Skeletal muscle tissue (tissue), 4 donors: ENCODE measurements around the gene GMCL1. TPM values are rescaled to one million over a fixed set of nuclear protein-coding genes. Genes with fewer than 3 reads are reported as not detected.

Source experiments
- H3K27ac ChIP-seq: one replicate; pipeline ENCODE4 v1.7.0; 2013; ENCODE audit warnings: mild to moderate bottlenecking, low read depth, low read length, inconsistent platforms
- H3K27me3 ChIP-seq, 3 donors: one replicate each; pipeline ENCODE4 v1.7.0; 2013; ENCODE audit warnings: low read length in 3 of 3; ENCODE audit not compliant: control insufficient read depth in 3 of 3, insufficient read depth in 3 of 3
- H3K36me3 ChIP-seq, 3 donors: one replicate each; pipeline ENCODE4 v1.7.0; 2013; ENCODE audit warnings: low read length in 3 of 3; ENCODE audit not compliant: control insufficient read depth in 3 of 3, insufficient read depth in 3 of 3
- H3K4me1 ChIP-seq, 3 donors: one replicate each; pipeline ENCODE4 v1.7.0; 2013; ENCODE audit warnings: low read length in 3 of 3, mild to moderate bottlenecking in 3 of 3; ENCODE audit not compliant: control insufficient read depth in 3 of 3, insufficient read depth in 3 of 3
- H3K4me3 ChIP-seq, 3 donors: one replicate each; pipeline ENCODE4 v1.7.0; 2013; ENCODE audit warnings: low read length in 3 of 3
- H3K9ac ChIP-seq, 3 donors: one replicate each; pipeline ENCODE4 v1.7.0; 2013; ENCODE audit warnings: low read length in 3 of 3, mild to moderate bottlenecking in 3 of 3, moderate library complexity in 2 of 3, low read depth in 1 of 3
- H3K9me3 ChIP-seq, 3 donors: one replicate each; pipeline ENCODE4 v1.7.0; 2013; ENCODE audit warnings: low read length in 3 of 3; ENCODE audit not compliant: control insufficient read depth in 3 of 3
- total RNA-seq: library from RNA; depleted of rRNA; stranded (reverse); fragments of >200 nt; gene quantifications from one replicate; pipeline ENCODE4 v1.2.3, GENCODE V29; 2014
- donor health status: Osteomylitis.

Gene GMCL1
- total RNA-seq, 1 donor from 2014 or later, result 7.8 TPM

- Histone ChIP-seq H3K9ac (no peak overlapping the region), H3K9me3 (no peaks in the 10 kb centered on the region), H3K27me3 (no peaks in the 10 kb centered on the region), H3K4me3 (no peak overlapping the region), H3K27ac (no peak overlapping the region), H3K4me1 (no peaks in the 10 kb centered on the region), H3K36me3 (peaks cover 28 to 60% (median 46%) of the 10 kb centered on the region in 3 donors)
Observed at GRCh38 chr2:69807821-69808540, 21.5 kb upstream of the GMCL1 start.

DNA sequence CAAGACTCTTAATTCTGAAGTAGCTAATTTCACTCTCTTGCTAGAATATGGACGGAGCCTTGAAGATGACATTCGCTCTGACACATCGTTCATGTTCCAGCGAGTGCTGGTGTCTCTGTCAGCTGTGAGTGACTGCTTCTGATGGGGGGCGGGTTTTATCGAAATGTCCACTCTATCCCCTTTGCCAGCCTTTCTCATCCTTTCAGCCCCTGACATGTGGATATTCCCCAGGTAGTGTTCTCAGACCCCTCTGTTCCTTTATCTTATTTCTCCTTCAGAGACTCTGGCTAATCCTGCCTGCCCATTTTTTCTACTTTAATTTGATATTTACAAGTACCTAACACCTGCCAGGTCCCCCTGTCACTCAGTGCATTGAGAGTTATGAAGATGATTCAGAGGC, 18.9 kb upstream of the GMCL1 start:
- no peaks in the 10 kb centered on the region for H3K4me1 ChIP-seq
- peaks cover 25 to 55% (median 44%) of the 10 kb centered on the region in 3 donors for H3K36me3 ChIP-seq
- no peak overlapping the region for H3K9ac ChIP-seq
- no peak overlapping the region for H3K4me3 ChIP-seq
- H3K27me3 ChIP-seq, result no peaks in the 10 kb centered on the region
- no peak overlapping the region for H3K27ac ChIP-seq
- H3K9me3 ChIP-seq, result no peaks in the 10 kb centered on the region

DNA sequence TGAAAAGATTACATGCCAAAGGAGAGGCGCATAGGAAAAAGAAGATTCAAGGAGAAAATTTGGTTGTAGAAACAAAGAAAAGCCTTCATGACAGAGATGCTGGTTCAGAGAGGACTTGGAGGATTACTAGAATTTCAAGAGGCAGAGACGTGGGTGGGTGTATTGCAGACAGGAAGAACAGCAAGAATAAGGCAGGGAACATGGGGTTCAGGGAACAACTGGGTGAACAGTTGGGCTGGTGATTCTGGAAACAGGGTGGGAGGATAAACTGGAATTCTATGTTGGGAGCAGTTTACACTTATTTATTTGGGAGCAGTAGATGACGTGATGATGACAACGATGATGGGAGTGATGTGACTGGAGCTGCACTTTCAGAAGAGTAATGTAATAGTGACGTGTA, 18.4 kb upstream of the GMCL1 start:
- no peak overlapping the region for H3K4me3 ChIP-seq
- H3K4me1 ChIP-seq, result no peaks in the 10 kb centered on the region
- H3K27me3 ChIP-seq, result no peaks in the 10 kb centered on the region
- H3K27ac ChIP-seq, result no peak overlapping the region
- no peaks in the 10 kb centered on the region for H3K9me3 ChIP-seq
- H3K9ac ChIP-seq, result no peak overlapping the region
- H3K36me3 ChIP-seq, result peaks cover 25 to 54% (median 44%) of the 10 kb centered on the region in 3 donors

GRCh38 chr2:69811591-69811990, 17.9 kb upstream of the GMCL1 start:
- Histone ChIP-seq H3K27me3 (no peaks in the 10 kb centered on the region), H3K27ac (no peak overlapping the region), H3K4me3 (no peak overlapping the region), H3K9me3 (no peaks in the 10 kb centered on the region), H3K9ac (no peak overlapping the region), H3K4me1 (no peaks in the 10 kb centered on the region), H3K36me3 (peaks cover 21 to 48% (median 39%) of the 10 kb centered on the region in 3 donors)

DNA sequence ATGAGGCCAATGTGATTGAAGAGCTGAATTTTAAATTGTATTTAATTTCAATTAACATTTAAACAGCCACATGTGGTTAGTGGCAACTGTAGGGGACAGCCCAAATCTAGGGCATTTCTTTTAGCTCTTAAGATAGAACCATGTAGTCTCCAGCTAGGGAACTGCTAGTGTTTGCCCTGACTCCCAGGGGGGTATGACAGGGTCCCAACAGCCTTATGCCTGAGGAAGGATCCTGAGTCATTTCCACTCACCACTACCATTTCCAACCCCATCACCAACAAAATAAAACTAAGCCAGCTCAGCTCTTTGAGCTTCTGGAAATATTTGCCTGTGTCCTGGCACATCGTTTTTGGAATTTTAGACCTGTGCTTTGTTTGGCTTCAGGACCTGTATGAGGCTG, 13.7 kb upstream of the GMCL1 start:
- Histone ChIP-seq H3K9me3 (no peaks in the 10 kb centered on the region), H3K27ac (no peak overlapping the region), H3K4me1 (peaks cover 0 to 3% (median 2%) of the 10 kb centered on the region in 3 donors), H3K4me3 (no peak overlapping the region), H3K36me3 (peaks cover 15 to 30% (median 30%) of the 10 kb centered on the region in 3 donors), H3K27me3 (no peaks in the 10 kb centered on the region), H3K9ac (no peak overlapping the region)

- Histone ChIP-seq H3K9me3 (no peaks in the 10 kb centered on the region), H3K4me1 (peaks cover 0 to 3% (median 2%) of the 10 kb centered on the region in 3 donors), H3K27me3 (no peaks in the 10 kb centered on the region), H3K9ac (peak overlapping the region in 1 of 3 donors; percentile 12), H3K36me3 (peaks cover 12 to 25% (median 18%) of the 10 kb centered on the region in 3 donors), H3K4me3 (no peak overlapping the region), H3K27ac (no peak overlapping the region)
Observed at GRCh38 chr2:69816923-69817542, 12.4 kb upstream of the GMCL1 start.

- Histone ChIP-seq H3K4me1 (peaks cover 0 to 3% (median 2%) of the 10 kb centered on the region in 3 donors), H3K36me3 (peaks cover 8 to 22% (median 14%) of the 10 kb centered on the region in 3 donors), H3K27ac (no peak overlapping the region), H3K9ac (peak overlapping the region in 1 of 3 donors; percentile 2), H3K27me3 (no peaks in the 10 kb centered on the region), H3K9me3 (no peaks in the 10 kb centered on the region), H3K4me3 (no peak overlapping the region)
Observed at GRCh38 chr2:69817729-69818501, 11.5 kb upstream of the GMCL1 start.

DNA sequence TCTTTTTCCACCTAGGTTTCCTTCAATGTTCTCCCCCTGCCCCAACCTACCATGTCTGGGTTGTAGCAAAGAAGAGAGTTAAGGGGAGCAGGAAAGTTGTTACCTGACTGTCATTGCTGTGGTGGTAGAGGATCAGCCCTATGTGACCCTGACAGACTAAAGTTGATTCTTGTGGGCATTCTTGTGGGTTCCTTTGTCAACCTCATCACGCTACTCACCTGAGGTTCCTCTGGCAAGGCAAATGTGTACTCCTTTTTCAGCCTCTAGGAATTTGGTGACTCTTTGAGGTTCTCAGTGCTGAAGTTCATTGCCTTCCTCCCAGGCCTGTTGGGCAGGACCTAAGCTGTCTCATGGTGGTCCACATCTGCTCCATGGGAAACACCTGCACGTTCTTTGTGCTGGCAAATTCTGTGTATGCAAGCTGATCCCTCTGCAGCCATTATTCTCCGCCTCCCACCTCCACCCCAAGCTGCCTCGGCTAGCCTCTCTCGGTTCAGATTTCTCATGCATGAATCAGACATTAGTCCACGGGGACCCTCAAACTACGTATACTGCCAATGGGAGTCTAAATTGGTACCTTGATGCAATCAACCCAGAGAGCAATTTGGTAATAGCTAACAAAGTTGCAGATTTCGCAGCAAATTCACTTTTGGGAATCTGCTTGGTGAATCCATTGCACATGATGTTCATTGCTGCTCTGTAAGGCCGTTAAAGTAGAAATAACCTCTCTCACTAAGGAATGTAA, 1.5 kb upstream of the GMCL1 start:
- Histone ChIP-seq H3K4me3 (no peak overlapping the region), H3K36me3 (peaks cover 0 to 2% (median 0%) of the 10 kb centered on the region in 3 donors), H3K27ac (no peak overlapping the region), H3K9ac (no peak overlapping the region), H3K27me3 (no peaks in the 10 kb centered on the region), H3K4me1 (peaks cover 12 to 28% (median 17%) of the 10 kb centered on the region in 3 donors), H3K9me3 (no peaks in the 10 kb centered on the region)

GRCh38 chr2:69828938-69829255, 563 bp upstream of the GMCL1 start:
- Histone ChIP-seq H3K36me3 (peaks cover 0 to 2% (median 0%) of the 10 kb centered on the region in 3 donors), H3K27ac (peak overlapping the region; percentile 97), H3K4me1 (peaks cover 12 to 28% (median 17%) of the 10 kb centered on the region in 3 donors), H3K9ac (peak overlapping the region; percentile 92 to 98 (median 96)), H3K27me3 (no peaks in the 10 kb centered on the region), H3K9me3 (no peaks in the 10 kb centered on the region), H3K4me3 (peak overlapping the region; percentile 88 to 96 (median 96))
